ENCODE measurements around the gene ZNF415. TPM values are rescaled to one million over a fixed set of nuclear protein-coding genes. Genes with fewer than 3 reads are reported as not detected.
"Not testable (repeated sequence)": the region's sequence is repeated elsewhere in the genome, so short reads cannot be mapped to it uniquely, and the experiment has no call there.

Gene ZNF415
- total and polyA plus RNA-seq, 11 donors = 12.8 to 38.6 (median 20.9) TPM

GRCh38 chr19:53136432-53136831 is 3.7 kb upstream of the ZNF415 start:
- peaks cover 0 to 13% (median 6%) of the 10 kb centered on the region in 12 donors for H3K4me1 ChIP-seq
- no peaks in the 10 kb centered on the region for H3K27me3 ChIP-seq
- no peak overlapping the region for H3K4me3 ChIP-seq
- TF ChIP-seq POLR2A (IDR thresholded peaks at IDR 0.05) (no peak), CTCF (IDR thresholded peaks at IDR 0.05) (no peak)
- ATAC-seq (no peak), DNase-seq (no peak)
- WGBS, 4 donors = 86 to 88% (median 88%) methylated on average over 3 of the region's 3 CpGs
- H3K27ac ChIP-seq = no peak overlapping the region
- H3K9me3 ChIP-seq = peaks cover 0 to 74% (median 22%) of the 10 kb centered on the region in 12 donors
- H3K36me3 ChIP-seq = peaks cover 2 to 12% (median 5%) of the 10 kb centered on the region in 9 donors
- intact Hi-C loops (cut with DNase I) = no loop called here

GRCh38 chr19:53131727-53132126 is 983 bp downstream of the ZNF415 start:
- Histone ChIP-seq H3K4me1 (peaks cover 0 to 38% (median 17%) of the 10 kb centered on the region in 12 donors), H3K27me3 (no peaks in the 10 kb centered on the region), H3K36me3 (no peaks in the 10 kb centered on the region), H3K4me3 (peak overlapping the region; percentile 50 to 86 (median 70)), H3K27ac (peak overlapping the region in 10 of 12 donors; percentile 39 to 92 (median 88)), H3K9me3 (peaks cover 0 to 29% (median 0%) of the 10 kb centered on the region in 12 donors)
- 22 to 38% (median 28%) methylated on average over 6 of the region's 6 CpGs for WGBS, 4 donors
- ATAC-seq = peak; percentile 15 to 47 (median 36)
- intact Hi-C loops (cut with DNase I) = loop anchor here in 3 of 10 donors (1.0 to 5.0 kb wide), 3 partner anchors 25 to 54 kb away; partner anchors contain the start of gene ZNF160 (in 1 of the 3)
- DNase-seq = no peak
- TF ChIP-seq POLR2A (IDR thresholded peaks at IDR 0.05) (no peak), CTCF (IDR thresholded peaks at IDR 0.05) (no peak)

- intact Hi-C loops (cut with DNase I) = loop anchor here in 2 of 10 donors (2.0 to 5.0 kb wide), 2 partner anchors 26 to 54 kb away; no protein-coding TSS in a partner anchor
- H3K4me3 ChIP-seq = peak overlapping the region in 7 of 12 donors; percentile 58 to 86 (median 70)
- peak in 1 of 4 donors; percentile 52 for ATAC-seq
- H3K9me3 ChIP-seq = peaks cover 0 to 24% (median 0%) of the 10 kb centered on the region in 12 donors
- no peak for DNase-seq
- H3K4me1 ChIP-seq = peaks cover 0 to 38% (median 17%) of the 10 kb centered on the region in 12 donors
- H3K27me3 ChIP-seq = no peaks in the 10 kb centered on the region
- WGBS, 4 donors = 71 to 87% (median 80%) methylated on average over 3 to 4 of the region's 4 CpGs
- H3K36me3 ChIP-seq = no peaks in the 10 kb centered on the region
- H3K27ac ChIP-seq = peak overlapping the region in 9 of 12 donors; percentile 2 to 91 (median 31)
- TF ChIP-seq CTCF (IDR thresholded peaks at IDR 0.05) = no peak
Measured at GRCh38 chr19:53131085-53131590, 1.6 kb downstream of the ZNF415 start.

- intact Hi-C loops (cut with DNase I) = loop anchor here in 2 of 10 donors (2.0 to 5.0 kb wide), 2 partner anchors 26 to 53 kb away; no protein-coding TSS in a partner anchor
- H3K27me3 ChIP-seq = no peaks in the 10 kb centered on the region
- WGBS, 4 donors = 32 to 66% (median 48%) methylated on average over 7 of the region's 7 CpGs
- peaks cover 0 to 17% (median 0%) of the 10 kb centered on the region in 12 donors for H3K9me3 ChIP-seq
- peak overlapping the region in 8 of 12 donors; percentile 14 to 91 (median 34) for H3K27ac ChIP-seq
- no peaks in the 10 kb centered on the region for H3K36me3 ChIP-seq
- ATAC-seq (peak in 1 of 4 donors; percentile 65), DNase-seq (peak in 1 of 5 donors; percentile 27)
- H3K4me3 ChIP-seq = peak overlapping the region in 4 of 12 donors; percentile 3 to 86 (median 40)
- H3K4me1 ChIP-seq = peaks cover 0 to 38% (median 17%) of the 10 kb centered on the region in 12 donors
- no peak for TF ChIP-seq POLR2A (IDR thresholded peaks at IDR 0.05)
Measured at GRCh38 chr19:53130506-53130905, 2.2 kb downstream of the ZNF415 start.

- peak overlapping the region in 5 of 12 donors; percentile 32 to 69 (median 35) for H3K27ac ChIP-seq
- ATAC-seq = peak; percentile 50 to 56 (median 52)
- WGBS, 4 donors = 53 to 76% (median 62%) methylated on average over 7 to 8 of the region's 15 CpGs
Measured at GRCh38 chr19:53126733-53127526, 5.8 kb downstream of the ZNF415 start.

More at GRCh38 chr19:53126733-53127526, 5.8 kb downstream of the ZNF415 start:
- DNase-seq; H3K9me3 ChIP-seq; H3K4me3 ChIP-seq; intact Hi-C loops (cut with DNase I); H3K27me3 ChIP-seq: not testable (repeated sequence)
- Histone ChIP-seq H3K4me1 (peaks cover 0 to 30% (median 15%) of the 10 kb centered on the region in 12 donors), H3K36me3 (peaks cover 0 to 11% (median 5%) of the 10 kb centered on the region in 9 donors)
